Stomach (tissue), 9 donors: ENCODE measurements around the gene THAP12. TPM values are rescaled to one million over a fixed set of nuclear protein-coding genes. Genes with fewer than 3 reads are reported as not detected.

Source experiments
- DNase-seq, 2 donors: peaks; one replicate each; pipeline versions ENCODE4 v3.0.0 to v3.0.0-alpha.2; 2013 to 2019
- H3K27ac ChIP-seq, 5 donors: fragments of 200-600 bp in 4 of 5; sonication (generic) in 4 of 5; one replicate each; pipeline ENCODE4 v1.5.1; 2013 to 2019; ENCODE audit warnings: mild to moderate bottlenecking in 1 of 5, moderate library complexity in 1 of 5
- H3K27me3 ChIP-seq, 3 donors: fragments of 200-600 bp; sonication (generic); one replicate each; pipeline ENCODE4 v1.5.1; 2017 to 2019; ENCODE audit warnings: mixed run types in 1 of 3
- H3K36me3 ChIP-seq, 4 donors: fragments of 200-600 bp; sonication (generic); 1 replicate in 3 of 4; 2 replicates in 1 of 4; pipeline ENCODE4 v1.5.1; 2016 to 2019
- H3K4me1 ChIP-seq, 4 donors: fragments of 200-600 bp; sonication (generic); one replicate each; pipeline ENCODE4 v1.5.1; 2016 to 2019
- H3K4me3 ChIP-seq, 4 donors: fragments of 200-600 bp; sonication (generic) in 3 of 4; one replicate each; pipeline ENCODE4 v1.5.1; 2016 to 2019; ENCODE audit warnings: mild to moderate bottlenecking in 1 of 4
- H3K9me3 ChIP-seq, 4 donors: fragments of 200-600 bp; sonication (generic); one replicate each; pipeline ENCODE4 v1.5.1; 2016 to 2019
- CTCF ChIP-seq, 7 experiments: fragments of 450-650 bp in 4 of 7; fragments of 200-600 bp in 3 of 7; sonication (generic) in 3 of 7; IDR thresholded peaks; one replicate each; pipeline ENCODE4 v1.5.1; 2016 to 2019; ENCODE audit warnings: antibody characterized with exemption in 7 of 7, control low read depth in 2 of 7, mild to moderate bottlenecking in 1 of 7
- EP300 ChIP-seq: sonication (generic); formaldehyde crosslinking; IDR thresholded peaks from one replicate; pipeline ENCODE4 v1.6.1; 2017; ENCODE audit warnings: antibody characterized with exemption
- POLR2A ChIP-seq, 4 donors: fragments of 450-650 bp; IDR thresholded peaks; one replicate each; pipeline ENCODE4 v1.6.1; 2016; ENCODE audit warnings: antibody characterized with exemption in 4 of 4, control low read depth in 2 of 4, mild to moderate bottlenecking in 1 of 4, moderate library complexity in 1 of 4
- POLR2AphosphoS5 ChIP-seq, 3 donors: sonication (generic); formaldehyde crosslinking; IDR thresholded peaks; one replicate each; pipeline ENCODE4 v1.6.1; 2016; ENCODE audit warnings: antibody characterized with exemption in 3 of 3
- WGBS, 5 donors: extraction: QIAGEN DNeasy Blood & Tissue Kit in 3 of 5; methylation state at CpG; one replicate each; pipeline versions ENCODE4 v1.1.5 to v1.1.7; 2013 to 2018; 5-methylcytosine and 5-hydroxymethylcytosine counted together
- intact Hi-C: fragments of 100-400 bp; cut with DNase I; formaldehyde crosslinking; loops from one replicate; pipeline ENCODE4 v1.15.1; 2023; ENCODE audit warnings: low total_unique reads
- polyA plus RNA-seq, 3 donors: library from polyadenylated mRNA; stranded (reverse); fragments of 200-250 nt; gene quantifications; one replicate each; pipeline ENCODE4 v1.2.3, GENCODE V29; 2013
- total RNA-seq, 5 donors: library from RNA; depleted of rRNA; stranded (reverse); fragments of >200 nt; gene quantifications; one replicate each; pipeline versions ENCODE4 v1.1.0 to v1.2.3, GENCODE V29; 2014 to 2016
- donor health status: healthy with polysubstance abuse.
- donor health status: Bipolar disorder and iron deficiency.
- donor health status: healthy.

THAP12 gene
- total and polyA plus RNA-seq, 8 donors, result 10.7 to 74.0 (median 25.2) TPM

DNA sequence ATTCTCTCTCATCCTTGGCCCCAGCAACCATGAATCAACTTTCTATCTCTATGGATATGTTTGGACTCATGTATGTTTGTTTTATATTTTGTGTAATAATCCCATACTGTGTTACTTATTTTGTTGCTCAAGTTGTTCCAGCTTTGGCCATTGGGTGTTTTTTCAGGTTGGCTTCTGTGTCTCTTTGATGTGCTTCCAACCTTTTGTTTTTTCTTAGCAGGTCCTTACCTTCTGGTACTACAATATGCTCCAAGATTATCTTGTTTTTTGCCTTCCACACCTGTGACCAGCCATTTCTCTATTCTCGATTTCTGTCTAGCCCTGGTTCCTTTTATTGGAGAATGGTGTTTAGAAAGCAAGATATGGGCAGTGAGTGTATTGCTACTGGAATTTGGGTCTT, 14.4 kb upstream of the THAP12 start:
- no peaks in the 10 kb centered on the region for H3K36me3 ChIP-seq
- no peak for DNase-seq
- H3K4me3 ChIP-seq, result no peak overlapping the region
- WGBS, 5 donors, result 67 to 90% (median 72%) methylated on average over 1 of the region's 1 CpG
- no peaks in the 10 kb centered on the region for H3K9me3 ChIP-seq
- peaks cover 0 to 10% (median 5%) of the 10 kb centered on the region in 4 donors for H3K4me1 ChIP-seq
- H3K27ac ChIP-seq, result no peak overlapping the region
- TF ChIP-seq POLR2A (IDR thresholded peaks at IDR 0.05), result no peak
- no peak for TF ChIP-seq CTCF (IDR thresholded peaks at IDR 0.05)
- no peak for TF ChIP-seq EP300
- TF ChIP-seq POLR2AphosphoS5 (IDR thresholded peaks at IDR 0.05), result no peak
- intact Hi-C loops, result no loop called here
- no peaks in the 10 kb centered on the region for H3K27me3 ChIP-seq

- intact Hi-C loops, result no loop called here
- H3K9me3 ChIP-seq, result no peaks in the 10 kb centered on the region
- no peaks in the 10 kb centered on the region for H3K27me3 ChIP-seq
- H3K4me3 ChIP-seq, result no peak overlapping the region
- no peak overlapping the region for H3K27ac ChIP-seq
- no peaks in the 10 kb centered on the region for H3K36me3 ChIP-seq
- H3K4me1 ChIP-seq, result peaks cover 0 to 10% (median 5%) of the 10 kb centered on the region in 4 donors
- no peak for TF ChIP-seq POLR2A (IDR thresholded peaks at IDR 0.05)
- TF ChIP-seq POLR2AphosphoS5 (IDR thresholded peaks at IDR 0.05), result no peak
- TF ChIP-seq CTCF (IDR thresholded peaks at IDR 0.05), result no peak
- no peak for TF ChIP-seq EP300
- DNase-seq, result no peak
Measured at GRCh38 chr11:76394411-76394810, 13.5 kb upstream of the THAP12 start.

GRCh38 chr11:76392870-76393269, 11.9 kb upstream of the THAP12 start:
- intact Hi-C loops, result no loop called here
- TF ChIP-seq POLR2AphosphoS5 (IDR thresholded peaks at IDR 0.05) (no peak), EP300 (no peak), CTCF (IDR thresholded peaks at IDR 0.05) (no peak), POLR2A (IDR thresholded peaks at IDR 0.05) (no peak)
- Histone ChIP-seq H3K27ac (no peak overlapping the region), H3K36me3 (no peaks in the 10 kb centered on the region), H3K4me3 (no peak overlapping the region), H3K27me3 (no peaks in the 10 kb centered on the region), H3K9me3 (no peaks in the 10 kb centered on the region), H3K4me1 (peaks cover 0 to 10% (median 5%) of the 10 kb centered on the region in 4 donors)
- no peak for DNase-seq
- 86 to 94% (median 90%) methylated on average over 1 of the region's 1 CpG for WGBS, 5 donors

- WGBS, 5 donors, result 85 to 93% (median 89%) methylated on average over 7 of the region's 7 CpGs
- Histone ChIP-seq H3K4me1 (peaks cover 0 to 10% (median 5%) of the 10 kb centered on the region in 4 donors), H3K36me3 (no peaks in the 10 kb centered on the region), H3K27me3 (no peaks in the 10 kb centered on the region), H3K9me3 (no peaks in the 10 kb centered on the region), H3K27ac (no peak overlapping the region), H3K4me3 (no peak overlapping the region)
- TF ChIP-seq CTCF (IDR thresholded peaks at IDR 0.05) (no peak), EP300 (no peak), POLR2A (IDR thresholded peaks at IDR 0.05) (no peak), POLR2AphosphoS5 (IDR thresholded peaks at IDR 0.05) (no peak)
- intact Hi-C loops, result no loop called here
- no peak for DNase-seq
Measured at GRCh38 chr11:76391811-76392475, 11.0 kb upstream of the THAP12 start.
